ENCODE data around the gene ANKRD13A.
A peak's percentile ranks its signal among the peaks of the same experiment; 100 is the strongest.
"Not testable (repeated sequence)": the region's sequence is repeated elsewhere in the genome, so short reads cannot be mapped to it uniquely, and the experiment has no call there.

ANKRD13A gene

GRCh38 chr12:110073049-110073831 lies 74.0 kb downstream of the ANKRD13A start:
- peak; percentile 57 for FAIRE-seq
- DNase-seq (ENCODE audit: insufficient read length, low spot score) = peak; percentile 18

GRCh38 chr12:110074089-110074488 lies 74.9 kb downstream of the ANKRD13A start:
- DNase-seq (ENCODE audit: insufficient read length, low spot score) = no peak
- no peak for FAIRE-seq

- FAIRE-seq = no peak
- no peak for DNase-seq (ENCODE audit: insufficient read length, low spot score)
Observed at GRCh38 chr12:110075880-110076279, 76.7 kb downstream of the ANKRD13A start.

GRCh38 chr12:110077800-110078199 lies 78.6 kb downstream of the ANKRD13A start:
- FAIRE-seq (no peak), DNase-seq (ENCODE audit: insufficient read length, low spot score) (no peak)

GRCh38 chr12:110079477-110080400 lies 80.5 kb downstream of the ANKRD13A start:
- FAIRE-seq (peak; percentile 98), DNase-seq (ENCODE audit: insufficient read length, low spot score) (peak; percentile 62)

- FAIRE-seq (no peak), DNase-seq (ENCODE audit: insufficient read length, low spot score) (no peak)
Observed at GRCh38 chr12:110080410-110080809, 81.2 kb downstream of the ANKRD13A start.

GRCh38 chr12:110084314-110085015 lies 85.2 kb downstream of the ANKRD13A start:
- no peak for FAIRE-seq
- DNase-seq (ENCODE audit: insufficient read length, low spot score) = no peak

GRCh38 chr12:110088216-110088615 lies 89.0 kb downstream of the ANKRD13A start:
- not testable (repeated sequence) for FAIRE-seq; DNase-seq (ENCODE audit: insufficient read length, low spot score)

- FAIRE-seq = no peak
Observed at GRCh38 chr12:110088936-110089335, 89.7 kb downstream of the ANKRD13A start.

More at GRCh38 chr12:110088936-110089335, 89.7 kb downstream of the ANKRD13A start:
- DNase-seq (ENCODE audit: insufficient read length, low spot score) = no peak
